ENCODE measurements around the gene TBXA2R. TPM values are rescaled to one million over a fixed set of nuclear protein-coding genes. Genes with fewer than 3 reads are reported as not detected.

The TBXA2R gene
- polyA plus RNA-seq, 3 donors = 2.1 to 2.6 (median 2.3) TPM

GRCh38 chr19:3608079-3608641, 1.5 kb upstream of the TBXA2R start:
- no peak for DNase-seq (ENCODE audit: low read depth in 3 of 3, low spot score in 2 of 3)

GRCh38 chr19:3607303-3608078, 816 bp upstream of the TBXA2R start:
- no peak for DNase-seq (ENCODE audit: low read depth in 3 of 3, low spot score in 2 of 3)

- no peak for DNase-seq (ENCODE audit: low read depth in 3 of 3, low spot score in 2 of 3)
Observed at GRCh38 chr19:3606174-3606689, 443 bp downstream of the TBXA2R start.

- no peak for DNase-seq (ENCODE audit: low read depth in 3 of 3, low spot score in 2 of 3)
Observed at GRCh38 chr19:3605770-3606169, 905 bp downstream of the TBXA2R start.

- no peak for DNase-seq (ENCODE audit: low read depth in 3 of 3, low spot score in 2 of 3)
Observed at GRCh38 chr19:3605361-3605760, 1.3 kb downstream of the TBXA2R start.

GRCh38 chr19:3604987-3605343, 1.7 kb downstream of the TBXA2R start:
- DNase-seq (ENCODE audit: low read depth in 3 of 3, low spot score in 2 of 3) = no peak

- no peak for DNase-seq (ENCODE audit: low read depth in 3 of 3, low spot score in 2 of 3)
Observed at GRCh38 chr19:3604227-3604986, 2.3 kb downstream of the TBXA2R start.

GRCh38 chr19:3603121-3603811, 3.4 kb downstream of the TBXA2R start:
- no peak for DNase-seq (ENCODE audit: low read depth in 3 of 3, low spot score in 2 of 3)

- no peak for DNase-seq (ENCODE audit: low read depth in 3 of 3, low spot score in 2 of 3)
Observed at GRCh38 chr19:3601021-3601420, 5.7 kb downstream of the TBXA2R start.

- no peak for DNase-seq (ENCODE audit: low read depth in 3 of 3, low spot score in 2 of 3)
Observed at GRCh38 chr19:3599776-3600187, 6.9 kb downstream of the TBXA2R start.

- no peak for DNase-seq (ENCODE audit: low read depth in 3 of 3, low spot score in 2 of 3)
Observed at GRCh38 chr19:3595521-3596061, 11.1 kb downstream of the TBXA2R start.

- no peak for DNase-seq (ENCODE audit: low read depth in 3 of 3, low spot score in 2 of 3)
Observed at GRCh38 chr19:3593156-3593555, 13.5 kb downstream of the TBXA2R start.

- DNase-seq (ENCODE audit: low read depth in 3 of 3, low spot score in 2 of 3) = no peak
Observed at GRCh38 chr19:3591876-3592613, 14.6 kb downstream of the TBXA2R start.

- DNase-seq (ENCODE audit: low read depth in 3 of 3, low spot score in 2 of 3) = no peak
Observed at GRCh38 chr19:3590991-3591659, 15.6 kb downstream of the TBXA2R start.

- no peak for DNase-seq (ENCODE audit: low read depth in 3 of 3, low spot score in 2 of 3)
Observed at GRCh38 chr19:3589949-3590348, 16.7 kb downstream of the TBXA2R start.

GRCh38 chr19:3589439-3589838, 17.2 kb downstream of the TBXA2R start:
- DNase-seq (ENCODE audit: low read depth in 3 of 3, low spot score in 2 of 3) = no peak

GRCh38 chr19:3586707-3587346, 19.8 kb downstream of the TBXA2R start:
- DNase-seq (ENCODE audit: low read depth in 3 of 3, low spot score in 2 of 3) = no peak

- no peak for DNase-seq (ENCODE audit: low read depth in 3 of 3, low spot score in 2 of 3)
Observed at GRCh38 chr19:3586127-3586626, 20.5 kb downstream of the TBXA2R start.

Measured in right renal cortex interstitium (tissue), 3 donors.